Gastrocnemius medialis (tissue), 4 donors: ENCODE results near the gene CRYBG3. TPM values are rescaled to one million over a fixed set of nuclear protein-coding genes. Genes with fewer than 3 reads are reported as not detected.
"Not testable (repeated sequence)": the region's sequence is repeated elsewhere in the genome, so short reads cannot be mapped to it uniquely, and the experiment has no call there.

Experiments used
- ATAC-seq, 2 donors: fragments of 150-250 bp; one replicate each; pipeline ENCODE4 v1.9.1; 2016
- DNase-seq, 2 donors: peaks; one replicate each; pipeline ENCODE4 v3.0.0-alpha.2; 2019
- H3K27ac ChIP-seq, 4 donors: fragments of 200-600 bp; sonication (generic); 1 replicate in 1 of 4; 2 replicates in 3 of 4; pipeline ENCODE4 v1.5.1; 2016 to 2018; ENCODE audit warnings: mild to moderate bottlenecking in 2 of 4, moderate library complexity in 1 of 4
- H3K27me3 ChIP-seq, 3 donors: fragments of 200-600 bp; sonication (generic) in 2 of 3; 1 replicate in 1 of 3; 2 replicates in 2 of 3; pipeline versions ENCODE4 v1.5.1 to v1.6.0; 2016 to 2019; ENCODE audit warnings: mild to moderate bottlenecking in 1 of 3, moderate library complexity in 1 of 3
- H3K36me3 ChIP-seq, 2 donors: fragments of 200-600 bp; sonication (generic) in 1 of 2; one replicate each; pipeline ENCODE4 v1.5.1; 2017 to 2018
- H3K4me1 ChIP-seq, 2 donors: fragments of 200-600 bp; sonication (generic) in 1 of 2; one replicate each; pipeline ENCODE4 v1.5.1; 2016 to 2017; ENCODE audit warnings: mild to moderate bottlenecking in 2 of 2
- H3K4me3 ChIP-seq, 4 donors: fragments of 200-600 bp; sonication (generic) in 3 of 4; 1 replicate in 1 of 4; 2 replicates in 3 of 4; pipeline ENCODE4 v1.5.1; 2016 to 2019; ENCODE audit warnings: mild to moderate bottlenecking in 2 of 4
- H3K9me3 ChIP-seq, 3 donors: fragments of 200-600 bp; sonication (generic) in 2 of 3; 1 replicate in 1 of 3; 2 replicates in 2 of 3; pipeline ENCODE4 v1.5.1; 2016 to 2019
- CTCF ChIP-seq, 5 experiments: fragments of 450-650 bp in 3 of 5; fragments of 200-600 bp in 2 of 5; sonication (generic) in 2 of 5; IDR thresholded peaks in 4 of 5; conservative IDR thresholded peaks in 1 of 5; 1 replicate in 4 of 5; 2 replicates in 1 of 5; pipeline ENCODE4 v1.5.1; 2016 to 2019; ENCODE audit warnings: antibody characterized with exemption in 5 of 5, mild to moderate bottlenecking in 3 of 5, moderate library complexity in 3 of 5
- POLR2A ChIP-seq, 2 donors: fragments of 450-650 bp; IDR thresholded peaks; one replicate each; pipeline ENCODE4 v1.6.1; 2017; ENCODE audit warnings: antibody characterized with exemption in 2 of 2, mild to moderate bottlenecking in 2 of 2, moderate library complexity in 2 of 2
- in situ Hi-C, 4 donors: fragments of 200-750 bp; cut with MboI; loops; one replicate each; pipeline versions ENCODE4 v1.15.0 to v1.8.0; 2017; ENCODE audit warnings: low sequenced_read_pairs in 4 of 4
- intact Hi-C: fragments of 100-400 bp; cut with DNase I; formaldehyde crosslinking; loops from one replicate; pipeline ENCODE4 v1.15.1; 2023; ENCODE audit warnings: low total_unique reads
- total RNA-seq, 4 donors: library from RNA; depleted of rRNA; stranded (reverse); fragments of >200 nt; gene quantifications; one replicate each; pipeline versions ENCODE4 v1.1.0 to v1.2.3, GENCODE V29; 2016

Gene CRYBG3
- total RNA-seq, 4 donors from 2014 or later: 23.0 to 47.3 (median 24.8) TPM

DNA sequence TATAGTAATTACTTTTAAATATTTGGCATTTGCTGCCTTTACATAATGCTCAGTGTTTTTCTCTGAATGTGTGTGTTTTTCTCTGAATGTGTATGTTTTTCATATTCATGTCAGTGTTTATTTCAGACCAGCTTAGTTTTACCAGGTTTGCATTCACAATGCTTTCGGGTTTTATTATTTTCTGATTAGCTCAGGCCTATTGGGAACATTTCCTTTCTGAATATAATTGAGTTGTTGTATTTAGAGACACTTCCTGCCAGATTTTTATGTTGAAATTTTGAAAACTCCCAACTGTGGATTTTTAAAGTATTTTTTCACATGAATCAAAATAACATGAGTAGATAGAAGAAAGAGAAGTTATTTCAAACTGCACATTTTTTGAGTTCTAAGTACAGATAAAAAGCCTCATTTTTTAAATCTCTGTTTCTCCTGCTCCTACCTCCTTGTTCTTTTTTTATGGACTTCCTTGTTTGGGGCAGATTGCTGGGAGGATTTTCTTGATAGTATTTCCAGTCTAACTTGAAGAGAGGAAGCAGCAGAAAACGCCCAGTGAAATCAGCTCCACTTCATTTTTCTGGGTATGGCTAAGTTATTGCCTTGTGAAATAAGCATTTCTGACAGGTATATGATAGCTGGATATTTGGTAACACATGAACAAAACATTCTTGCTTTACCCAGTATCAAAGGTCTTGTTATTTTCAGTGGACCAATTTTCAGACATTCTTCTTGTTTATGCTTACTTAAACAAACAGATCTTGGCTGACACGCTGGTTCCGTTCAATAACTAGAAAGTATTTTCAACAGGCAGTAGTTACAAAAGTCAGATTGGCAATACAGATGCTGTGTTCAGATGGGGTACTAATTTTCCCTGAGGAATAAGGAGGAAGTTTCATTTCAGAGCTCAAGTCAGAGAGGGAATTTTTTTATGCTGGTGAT lies 79.8 kb downstream of the CRYBG3 start:
- intact Hi-C loops: no loop called here
- in situ Hi-C loops: no loop called here
- H3K27me3 ChIP-seq: no peaks in the 10 kb centered on the region
- no peak overlapping the region for H3K4me3 ChIP-seq
- peaks cover 0 to 25% of the 10 kb centered on the region in 2 donors for H3K36me3 ChIP-seq
- peak overlapping the region; percentile 46 to 73 (median 54) for H3K27ac ChIP-seq
- ATAC-seq (peak; percentile 26 to 39), DNase-seq (no peak)
- no peaks in the 10 kb centered on the region for H3K9me3 ChIP-seq
- no peak for TF ChIP-seq CTCF (IDR thresholded peaks at IDR 0.05 in 4 of 5, conservative IDR thresholded peaks at IDR 0.05 in 1 of 5)
- no peak for TF ChIP-seq POLR2A (IDR thresholded peaks at IDR 0.05)
- H3K4me1 ChIP-seq: peaks cover 0 to 6% of the 10 kb centered on the region in 2 donors

DNA sequence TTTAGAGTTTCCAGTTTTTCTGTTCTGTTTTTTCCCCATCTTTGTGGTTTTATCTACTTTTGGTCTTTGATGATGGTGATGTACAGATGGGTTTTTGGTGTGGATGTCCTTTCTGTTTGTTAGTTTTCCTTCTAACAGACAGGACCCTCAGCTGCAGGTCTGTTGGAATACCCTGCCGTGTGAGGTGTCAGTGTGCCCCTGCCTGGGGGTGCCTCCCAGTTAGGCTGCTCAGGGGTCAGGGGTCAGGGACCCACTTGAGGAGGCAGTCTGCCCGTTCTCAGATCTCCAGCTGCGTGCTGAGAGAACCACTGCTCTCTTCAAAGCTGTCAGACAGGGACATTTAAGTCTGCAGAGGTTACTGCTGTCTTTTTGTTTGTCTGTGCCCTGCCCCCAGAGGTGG lies 88.0 kb downstream of the CRYBG3 start:
- H3K27me3 ChIP-seq, in situ Hi-C loops, intact Hi-C loops, H3K9me3 ChIP-seq, H3K27ac ChIP-seq, ATAC-seq, DNase-seq, H3K4me1 ChIP-seq, H3K4me3 ChIP-seq: not testable (repeated sequence)
- peaks cover 0 to 21% of the 10 kb centered on the region in 2 donors for H3K36me3 ChIP-seq

- Histone ChIP-seq H3K36me3 (peaks cover 0 to 21% of the 10 kb centered on the region in 2 donors), H3K4me3 (peak overlapping the region in 1 of 4 donors; percentile 29)
- H3K27ac ChIP-seq, H3K27me3 ChIP-seq, in situ Hi-C loops, H3K4me1 ChIP-seq, DNase-seq, ATAC-seq, intact Hi-C loops, H3K9me3 ChIP-seq: not testable (repeated sequence)
Observed at GRCh38 chr3:97910236-97910831, 88.5 kb downstream of the CRYBG3 start.

GRCh38 chr3:97910931-97911351 lies 89.1 kb downstream of the CRYBG3 start:
- TF ChIP-seq CTCF (IDR thresholded peaks at IDR 0.05 in 4 of 5, conservative IDR thresholded peaks at IDR 0.05 in 1 of 5) (no peak), POLR2A (IDR thresholded peaks at IDR 0.05) (no peak)
- Histone ChIP-seq H3K4me1 (peaks cover 3 to 5% of the 10 kb centered on the region in 2 donors), H3K27me3 (no peaks in the 10 kb centered on the region), H3K9me3 (no peaks in the 10 kb centered on the region), H3K4me3 (no peak overlapping the region), H3K27ac (no peak overlapping the region), H3K36me3 (peaks cover 0 to 21% of the 10 kb centered on the region in 2 donors)
- intact Hi-C loops (no loop called here), in situ Hi-C loops (no loop called here)
- DNase-seq: no peak
- no peak for ATAC-seq

DNA sequence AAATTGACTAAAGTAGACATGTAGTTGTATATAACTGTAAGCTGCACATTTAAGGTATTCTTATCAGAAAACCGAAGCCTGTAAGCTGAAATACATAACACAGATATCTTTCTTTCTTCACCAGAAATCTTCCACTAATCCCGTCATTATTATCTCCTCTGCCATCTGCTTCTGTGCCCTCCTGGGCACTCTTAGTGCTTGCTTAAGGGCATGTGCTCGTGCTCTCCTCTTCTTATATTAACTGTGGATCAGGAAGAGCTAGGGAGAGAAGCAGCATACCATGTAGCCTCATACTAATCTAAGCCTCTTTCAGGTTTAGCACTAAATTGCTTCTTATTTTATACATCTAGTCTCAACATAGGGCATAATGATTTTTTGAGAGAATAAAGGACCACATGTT lies 89.6 kb downstream of the CRYBG3 start:
- ATAC-seq (no peak), DNase-seq (no peak)
- Histone ChIP-seq H3K4me1 (peaks cover 8 to 11% of the 10 kb centered on the region in 2 donors), H3K36me3 (peaks cover 0 to 21% of the 10 kb centered on the region in 2 donors), H3K27ac (no peak overlapping the region), H3K27me3 (no peaks in the 10 kb centered on the region), H3K4me3 (no peak overlapping the region), H3K9me3 (no peaks in the 10 kb centered on the region)
- intact Hi-C loops: no loop called here
- no peak for TF ChIP-seq POLR2A (IDR thresholded peaks at IDR 0.05)
- no peak for TF ChIP-seq CTCF (IDR thresholded peaks at IDR 0.05 in 4 of 5, conservative IDR thresholded peaks at IDR 0.05 in 1 of 5)
- in situ Hi-C loops: no loop called here
